NCI-H2081 treated with DMSO at 0.1 percent for 48 hours (cell line): ENCODE measurements around the gene PGAM5.
"Not testable (repeated sequence)": the region's sequence is repeated elsewhere in the genome, so short reads cannot be mapped to it uniquely, and the experiment has no call there.

ENCODE experiments used
- DNase-seq: peaks from one replicate; lab custom pipeline; 2025; lab: John Stamatoyannopoulos, UW

PGAM5 gene

DNA sequence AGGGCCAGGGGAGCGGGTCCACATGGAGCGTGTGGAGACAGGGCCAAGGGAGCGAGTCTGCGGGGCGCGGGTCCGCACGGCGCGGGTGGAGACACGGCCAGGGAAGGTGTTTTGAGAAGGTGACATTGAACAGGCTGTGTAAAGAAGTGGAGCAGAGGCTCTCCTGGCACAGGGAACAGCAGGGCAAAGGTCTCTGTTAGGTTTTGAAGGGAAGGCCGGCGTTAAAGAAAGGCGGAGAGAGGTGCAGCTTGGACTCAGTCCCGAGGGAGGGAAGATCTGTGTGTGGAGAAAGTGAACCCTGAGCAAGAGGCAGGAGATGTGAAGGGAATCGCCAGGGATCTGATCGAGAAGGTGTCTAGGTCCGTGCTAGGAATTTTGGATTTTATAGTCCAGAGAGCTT is 21.4 kb upstream of the PGAM5 start:
- DNase-seq, result no peak

GRCh38 chr12:132690112-132690511 is 20.5 kb upstream of the PGAM5 start:
- DNase-seq, result no peak

DNA sequence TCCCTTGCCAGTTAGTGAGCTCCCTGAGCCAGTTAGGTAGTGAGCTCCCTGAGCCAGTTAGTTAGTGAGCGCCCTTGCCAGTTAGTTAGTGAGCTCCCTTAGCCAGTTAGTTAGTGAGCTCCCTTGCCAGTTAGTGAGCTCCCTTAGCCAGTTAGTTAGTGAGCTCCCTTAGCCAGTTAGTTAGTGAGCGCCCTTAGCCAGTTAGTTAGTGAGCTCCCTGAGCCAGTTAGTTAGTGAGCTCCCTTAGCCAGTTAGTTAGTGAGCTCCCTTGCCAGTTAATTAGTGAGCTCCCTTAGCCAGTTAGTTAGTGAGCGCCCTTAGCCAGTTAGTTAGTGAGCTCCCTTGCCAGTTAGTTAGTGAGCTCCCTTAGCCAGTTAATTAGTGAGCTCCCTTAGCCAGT is 18.6 kb upstream of the PGAM5 start:
- DNase-seq, result not testable (repeated sequence)

- not testable (repeated sequence) for DNase-seq
Measured at GRCh38 chr12:132694888-132695287, 15.8 kb upstream of the PGAM5 start.

DNA sequence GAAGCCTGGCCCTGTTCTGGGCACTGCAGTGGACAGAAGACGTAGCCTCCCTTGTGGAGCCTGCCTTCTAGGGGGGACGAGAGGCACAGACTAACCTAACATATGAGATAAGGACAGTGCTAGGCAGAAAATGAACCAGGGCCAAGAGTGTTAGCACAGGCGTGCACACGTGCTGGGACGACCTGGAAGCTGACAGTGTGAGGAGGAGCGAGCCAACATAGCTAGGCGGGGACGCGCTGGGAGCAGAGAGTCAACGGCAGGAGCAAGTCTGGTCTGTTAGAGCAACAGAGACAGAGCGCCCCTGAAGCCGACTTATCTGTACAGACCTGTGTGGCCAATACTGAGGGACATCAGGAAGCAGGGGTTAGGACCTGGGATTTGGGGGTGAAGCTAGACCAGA is 15.2 kb upstream of the PGAM5 start:
- no peak for DNase-seq

DNA sequence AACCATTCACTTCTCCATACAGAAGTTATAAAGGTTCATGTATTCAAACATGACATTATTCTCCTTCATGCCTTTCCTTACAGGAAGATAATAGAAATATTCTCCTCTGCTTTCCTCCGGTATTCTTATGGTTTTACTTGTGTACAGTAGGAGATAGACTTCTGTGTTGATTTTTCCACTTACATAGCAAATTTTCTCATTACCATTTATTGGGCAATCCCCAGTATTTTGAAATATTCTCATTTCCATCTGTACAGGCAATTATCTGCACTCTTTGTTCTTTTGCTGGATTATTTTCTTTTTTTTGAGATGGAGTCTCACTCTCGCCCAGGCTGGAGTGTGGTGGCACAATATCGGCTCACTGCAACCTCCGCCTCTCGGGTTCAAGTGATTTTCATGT is 12.3 kb upstream of the PGAM5 start:
- no peak for DNase-seq

- DNase-seq, result no peak
Measured at GRCh38 chr12:132700212-132700822, 10.3 kb upstream of the PGAM5 start.

GRCh38 chr12:132702640-132703039 is 8.0 kb upstream of the PGAM5 start:
- DNase-seq, result no peak

DNA sequence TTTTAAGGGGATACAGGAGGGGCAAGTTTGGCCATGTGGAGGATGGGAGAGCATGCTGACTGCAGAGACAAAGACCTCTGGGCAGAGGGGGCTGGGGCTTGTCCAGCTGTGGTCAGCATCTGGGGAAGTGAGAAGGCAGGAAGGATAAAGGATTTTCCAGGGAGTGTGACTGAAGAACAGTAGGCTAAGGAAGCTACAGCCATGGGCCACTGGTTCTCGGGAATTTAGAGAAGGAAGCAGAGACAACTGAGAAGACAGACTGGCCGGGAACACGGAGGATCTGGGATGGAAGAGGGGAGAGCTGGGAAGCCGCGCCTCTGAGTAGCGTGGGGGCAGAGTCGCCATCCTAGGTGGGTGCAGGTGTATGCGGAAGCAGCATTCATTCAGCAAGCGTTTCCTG is 7.0 kb upstream of the PGAM5 start:
- DNase-seq, result no peak

DNA sequence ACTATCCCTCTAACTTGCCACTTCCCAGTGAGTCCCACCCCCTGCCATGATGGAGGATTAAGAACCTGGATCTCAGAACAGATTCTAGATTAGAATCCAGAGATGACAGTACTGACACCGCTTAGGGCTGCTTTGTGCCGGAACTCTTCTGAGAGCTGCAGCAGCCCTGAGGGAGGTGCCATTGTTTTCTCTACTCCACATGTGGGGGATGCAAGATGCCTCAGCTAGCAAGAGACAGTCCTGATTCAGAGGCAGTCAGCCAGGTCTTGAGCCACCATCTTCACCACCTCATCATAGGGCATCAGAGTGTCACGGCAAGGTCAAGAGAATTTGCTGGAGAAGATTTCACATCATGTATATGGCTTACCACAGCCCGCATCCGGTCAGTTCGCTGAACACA is 3.4 kb upstream of the PGAM5 start:
- no peak for DNase-seq

DNA sequence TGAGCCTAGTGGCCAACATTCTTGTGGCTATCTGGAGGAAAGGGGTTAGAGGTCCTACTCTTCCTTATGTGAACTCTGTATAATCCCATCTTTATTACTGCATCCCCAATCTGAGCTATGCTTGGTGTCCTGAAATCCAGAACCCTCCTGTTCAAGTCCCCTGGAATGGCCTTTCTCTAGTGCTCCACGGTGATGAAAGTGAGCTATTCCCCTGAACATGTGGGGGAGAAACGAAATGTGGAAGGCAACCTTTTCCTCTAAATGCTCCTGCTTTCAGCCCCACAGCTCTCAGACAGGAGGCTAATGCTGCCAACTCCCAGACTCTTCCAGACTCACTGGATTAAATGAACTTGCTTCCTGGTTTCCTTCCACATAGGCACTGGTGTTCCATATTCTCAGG is 2.5 kb upstream of the PGAM5 start:
- DNase-seq, result no peak

GRCh38 chr12:132710043-132710404 is 618 bp upstream of the PGAM5 start:
- DNase-seq, result no peak

GRCh38 chr12:132711080-132711843 is 620 bp downstream of the PGAM5 start:
- DNase-seq, result no peak

- DNase-seq, result no peak
Measured at GRCh38 chr12:132713123-132713522, 2.5 kb downstream of the PGAM5 start.

DNA sequence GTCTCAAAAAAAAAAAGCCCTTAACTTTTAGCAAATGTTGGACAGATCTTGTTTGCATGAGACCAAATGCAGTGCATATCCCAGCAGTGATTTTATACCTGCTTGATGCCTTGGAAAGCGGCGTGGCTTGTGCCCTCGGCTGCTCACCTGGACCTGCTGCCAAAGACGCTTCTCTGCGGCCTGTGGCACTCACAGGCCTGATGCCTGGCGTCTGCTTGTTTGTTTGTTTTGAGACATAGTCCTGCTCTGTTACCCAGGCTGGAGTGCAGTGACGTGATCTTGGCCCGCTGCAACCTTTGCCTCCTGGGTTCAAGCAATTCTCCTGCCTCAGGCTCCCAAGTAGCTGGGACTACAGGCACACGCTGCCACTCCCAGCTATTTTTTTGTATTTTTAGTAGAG is 5.2 kb downstream of the PGAM5 start:
- no peak for DNase-seq

DNA sequence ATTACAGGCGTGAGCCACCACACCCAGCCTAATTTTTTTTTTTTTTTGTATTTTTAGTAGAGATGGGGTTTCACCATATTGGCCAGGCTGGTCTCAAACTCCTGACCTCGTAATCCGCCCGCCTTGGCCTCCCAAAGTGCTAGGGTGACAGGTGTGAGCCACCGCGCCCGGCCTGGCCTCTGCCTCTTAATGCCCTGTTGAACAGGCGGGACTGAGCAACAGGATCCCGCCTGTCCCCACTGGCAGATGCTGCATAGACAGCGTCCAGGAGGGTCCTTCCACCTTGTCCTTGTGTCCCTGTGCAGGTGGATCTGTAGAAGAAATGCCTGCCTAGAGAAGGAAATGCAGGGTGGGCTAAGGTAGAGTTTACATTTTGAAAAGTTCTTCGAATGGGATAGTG is 5.7 kb downstream of the PGAM5 start:
- DNase-seq, result no peak

DNA sequence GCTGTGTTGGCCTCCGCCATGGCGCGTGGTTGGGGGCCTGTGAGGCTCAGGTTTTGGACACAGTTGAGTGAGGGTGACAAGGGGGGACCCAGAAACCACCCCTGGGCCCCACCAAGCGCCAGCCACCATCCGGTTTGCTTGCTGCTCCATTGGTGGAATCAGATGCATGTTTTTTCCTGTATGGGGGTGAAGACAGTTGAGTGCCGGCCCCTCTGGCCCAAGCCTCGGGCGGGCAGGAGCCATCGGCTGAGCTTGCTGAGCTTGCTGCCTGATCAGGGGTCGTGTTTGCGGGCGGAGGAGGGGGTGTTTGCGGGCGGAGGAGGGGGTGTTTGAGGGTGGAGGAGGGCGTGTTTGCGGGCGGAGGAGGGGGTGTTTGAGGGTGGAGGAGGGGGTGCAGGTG is 6.4 kb downstream of the PGAM5 start:
- DNase-seq, result no peak

- no peak for DNase-seq
Measured at GRCh38 chr12:132717531-132718387, 7.1 kb downstream of the PGAM5 start.

DNA sequence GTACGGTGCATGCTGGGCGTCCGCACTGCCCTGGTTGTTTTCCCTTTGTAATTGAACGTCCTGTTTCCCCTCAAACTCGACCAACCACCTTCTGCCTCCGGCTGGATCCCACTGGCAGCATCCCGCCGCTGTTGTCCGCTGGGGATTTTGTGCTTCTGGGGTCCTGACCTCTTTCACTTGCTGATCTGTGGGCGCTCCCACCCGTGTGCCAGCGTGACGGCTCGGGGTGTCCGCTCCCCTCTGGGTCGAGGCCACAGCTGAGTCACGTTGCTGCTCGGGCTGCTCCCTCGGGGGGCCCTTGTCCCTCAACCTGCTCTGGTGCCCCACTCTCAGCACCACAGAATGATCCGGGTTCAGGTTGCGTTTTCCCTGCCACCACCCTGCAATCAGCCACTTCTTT is 8.0 kb downstream of the PGAM5 start:
- DNase-seq, result no peak

GRCh38 chr12:132719141-132719953 is 8.7 kb downstream of the PGAM5 start:
- no peak for DNase-seq

- no peak for DNase-seq
Measured at GRCh38 chr12:132719954-132720324, 9.3 kb downstream of the PGAM5 start.

DNA sequence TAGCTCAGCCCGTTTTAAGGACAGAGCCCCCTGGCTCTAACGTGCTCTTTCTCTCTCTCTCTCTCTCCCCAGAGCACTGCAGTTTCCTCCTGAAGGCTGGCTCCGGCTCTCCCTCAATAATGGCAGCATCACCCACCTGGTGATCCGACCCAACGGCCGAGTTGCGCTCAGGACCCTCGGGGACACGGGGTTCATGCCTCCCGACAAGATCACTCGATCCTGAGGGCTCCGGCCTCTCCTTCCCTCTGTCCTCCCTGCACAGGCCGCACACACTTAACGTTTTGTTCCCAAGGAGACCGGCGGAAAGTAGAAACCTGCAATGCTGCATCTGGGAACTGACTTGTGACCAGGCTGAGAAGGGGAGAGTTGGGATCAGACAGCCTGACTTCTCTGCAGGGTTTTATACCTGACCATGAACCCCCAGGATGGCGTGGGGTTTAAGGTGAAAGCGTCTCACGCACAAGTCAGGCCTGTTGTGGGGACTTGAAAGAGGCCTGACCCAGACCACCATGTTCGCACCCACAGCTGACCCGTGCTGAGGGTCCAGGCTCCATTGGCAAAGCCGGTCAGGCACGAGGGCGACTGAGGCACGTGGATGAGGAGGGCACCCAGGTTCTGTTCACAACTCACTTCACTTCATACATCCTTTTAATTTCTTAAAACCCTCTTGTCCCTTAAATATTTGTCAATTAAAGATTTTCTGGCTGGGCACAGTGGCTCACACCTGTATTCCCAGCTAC is 10.1 kb downstream of the PGAM5 start:
- no peak for DNase-seq
